CD8-positive, alpha-beta memory T cell (primary cell): ENCODE measurements around the gene TENM4. TPM values are rescaled to one million over a fixed set of nuclear protein-coding genes. Genes with fewer than 3 reads are reported as not detected.

Experiments
- CTCF ChIA-PET: fragments of 350-600 bp; sonication (Branson Sonifier 250); formaldehyde crosslinking; loops from one replicate; lab custom pipeline; 2021; ENCODE audit warnings: antibody characterized with exemption; lab: Charles Lee
- POLR2A ChIA-PET: fragments of 350-600 bp; sonication (Branson Sonifier 250); formaldehyde crosslinking; loops from one replicate; lab custom pipeline; 2021; ENCODE audit warnings: antibody characterized with exemption; lab: Charles Lee
- DNase-seq, 5 donors: peaks; one replicate each; pipeline versions ENCODE4 v3.0.0 to v3.0.0-alpha.2; 2020 to 2022; ENCODE audit warnings: mixed read lengths in 1 of 5
- H3K27ac ChIP-seq: one replicate; pipeline ENCODE4 v1.7.0; 2013; ENCODE audit warnings: low read depth, mild to moderate bottlenecking, low read length, moderate library complexity
- H3K27me3 ChIP-seq: 2 replicates; pipeline ENCODE4 v1.7.0; 2013; ENCODE audit warnings: low read length, mild to moderate bottlenecking; ENCODE audit not compliant: insufficient read depth, poor library complexity, severe bottlenecking
- H3K36me3 ChIP-seq: 2 replicates; pipeline ENCODE4 v1.7.0; 2013; ENCODE audit warnings: mild to moderate bottlenecking, low read length, moderate library complexity; ENCODE audit not compliant: insufficient read depth
- H3K4me1 ChIP-seq: 2 replicates; pipeline ENCODE4 v1.7.0; 2013; ENCODE audit warnings: mild to moderate bottlenecking, low read length, moderate library complexity; ENCODE audit not compliant: insufficient read depth
- H3K4me3 ChIP-seq: 2 replicates; pipeline ENCODE4 v1.7.0; 2013; ENCODE audit warnings: mild to moderate bottlenecking, low read length
- H3K9me3 ChIP-seq: 2 replicates; pipeline ENCODE4 v1.7.0; 2013; ENCODE audit warnings: mild to moderate bottlenecking, low read length
- H3K27ac Mint-ChIP-seq, 8 donors: one replicate each; pipeline ENCODE4 v1.8.0; 2020 to 2021; ENCODE audit warnings: mixed read lengths in 8 of 8, mild to moderate bottlenecking in 6 of 8, inconsistent platforms in 3 of 8, moderate library complexity in 3 of 8
- H3K27me3 Mint-ChIP-seq, 2 donors: one replicate each; pipeline ENCODE4 v1.8.0; 2020 to 2021; ENCODE audit warnings: mixed read lengths in 2 of 2, mild to moderate bottlenecking in 1 of 2, moderate library complexity in 1 of 2
- H3K36me3 Mint-ChIP-seq, 3 donors: one replicate each; pipeline ENCODE4 v1.8.0; 2020 to 2021; ENCODE audit warnings: mixed read lengths in 3 of 3, inconsistent platforms in 1 of 3, mild to moderate bottlenecking in 1 of 3
- H3K4me1 Mint-ChIP-seq, 3 donors: one replicate each; pipeline ENCODE4 v1.8.0; 2020 to 2021; ENCODE audit warnings: mixed read lengths in 3 of 3, inconsistent platforms in 1 of 3, mild to moderate bottlenecking in 1 of 3
- H3K4me3 Mint-ChIP-seq, 7 donors: one replicate each; pipeline ENCODE4 v1.8.0; 2020 to 2021; ENCODE audit warnings: mixed read lengths in 7 of 7, mild to moderate bottlenecking in 6 of 7, moderate library complexity in 4 of 7, inconsistent platforms in 2 of 7
- H3K9me3 Mint-ChIP-seq, 5 donors: one replicate each; pipeline ENCODE4 v1.8.0; 2020 to 2022; ENCODE audit warnings: mixed read lengths in 5 of 5, mild to moderate bottlenecking in 3 of 5, moderate library complexity in 2 of 5, inconsistent platforms in 1 of 5
- polyA plus RNA-seq: library from polyadenylated mRNA; unstranded; fragments of 300-500 nt; fragmentation: Illumina TruSeq; gene quantifications from one replicate; pipeline ENCODE4 v1.2.3, GENCODE V29; 2021
- total RNA-seq, 2 experiments: library from RNA; stranded (reverse); gene quantifications; one replicate each; pipeline ENCODE4 v1.2.3, GENCODE V29; 2021

Gene TENM4
- total and polyA plus RNA-seq, 3 experiments from 2014 or later = not detected

- no peaks in the 10 kb centered on the region for H3K36me3 ChIP-seq
- no peaks in the 10 kb centered on the region for H3K36me3 Mint-ChIP-seq
- POLR2A ChIA-PET = no interaction called here
- CTCF ChIA-PET = no interaction called here
- no peaks in the 10 kb centered on the region for H3K4me1 ChIP-seq
- H3K27me3 Mint-ChIP-seq = peaks cover 4 to 10% of the 10 kb centered on the region in 2 donors
- no peak for DNase-seq
- H3K27ac ChIP-seq = no peak overlapping the region
- no peaks in the 10 kb centered on the region for H3K27me3 ChIP-seq
- H3K4me1 Mint-ChIP-seq = no peaks in the 10 kb centered on the region
- no peak overlapping the region for H3K4me3 Mint-ChIP-seq
- H3K4me3 ChIP-seq = no peak overlapping the region
- H3K9me3 Mint-ChIP-seq = peaks cover 0 to 2% (median 0%) of the 10 kb centered on the region in 5 donors
- H3K27ac Mint-ChIP-seq = no peak overlapping the region
- no peaks in the 10 kb centered on the region for H3K9me3 ChIP-seq
Measured at GRCh38 chr11:78784321-78785061, 656.3 kb downstream of the TENM4 start.

- Histone ChIP-seq H3K4me1 (no peaks in the 10 kb centered on the region), H3K27ac (no peak overlapping the region), H3K36me3 (no peaks in the 10 kb centered on the region), H3K4me3 (no peak overlapping the region), H3K27me3 (no peaks in the 10 kb centered on the region), H3K9me3 (no peaks in the 10 kb centered on the region)
- Mint-ChIP-seq H3K27ac (no peak overlapping the region), H3K4me3 (no peak overlapping the region), H3K9me3 (peaks cover 0 to 2% (median 0%) of the 10 kb centered on the region in 5 donors), H3K27me3 (peaks cover 4 to 10% of the 10 kb centered on the region in 2 donors), H3K4me1 (no peaks in the 10 kb centered on the region), H3K36me3 (no peaks in the 10 kb centered on the region)
- CTCF ChIA-PET = no interaction called here
- POLR2A ChIA-PET = no interaction called here
- no peak for DNase-seq
Measured at GRCh38 chr11:78783846-78784245, 657.0 kb downstream of the TENM4 start.

GRCh38 chr11:78783301-78783700 is 657.5 kb downstream of the TENM4 start:
- Mint-ChIP-seq H3K4me3 (no peak overlapping the region), H3K36me3 (no peaks in the 10 kb centered on the region), H3K27ac (no peak overlapping the region), H3K27me3 (peaks cover 4 to 10% of the 10 kb centered on the region in 2 donors), H3K4me1 (no peaks in the 10 kb centered on the region), H3K9me3 (peaks cover 0 to 2% (median 0%) of the 10 kb centered on the region in 5 donors)
- H3K36me3 ChIP-seq = no peaks in the 10 kb centered on the region
- H3K9me3 ChIP-seq = no peaks in the 10 kb centered on the region
- no peaks in the 10 kb centered on the region for H3K27me3 ChIP-seq
- H3K4me1 ChIP-seq = no peaks in the 10 kb centered on the region
- CTCF ChIA-PET = no interaction called here
- H3K4me3 ChIP-seq = no peak overlapping the region
- DNase-seq = no peak
- POLR2A ChIA-PET = no interaction called here
- H3K27ac ChIP-seq = no peak overlapping the region

- CTCF ChIA-PET = no interaction called here
- H3K27ac ChIP-seq = no peak overlapping the region
- no peaks in the 10 kb centered on the region for H3K4me1 Mint-ChIP-seq
- no peak for DNase-seq
- no peak overlapping the region for H3K4me3 ChIP-seq
- peaks cover 4 to 10% of the 10 kb centered on the region in 2 donors for H3K27me3 Mint-ChIP-seq
- H3K4me3 Mint-ChIP-seq = no peak overlapping the region
- POLR2A ChIA-PET = no interaction called here
- H3K36me3 ChIP-seq = no peaks in the 10 kb centered on the region
- no peaks in the 10 kb centered on the region for H3K36me3 Mint-ChIP-seq
- H3K27ac Mint-ChIP-seq = no peak overlapping the region
- H3K27me3 ChIP-seq = no peaks in the 10 kb centered on the region
- H3K9me3 ChIP-seq = no peaks in the 10 kb centered on the region
- H3K4me1 ChIP-seq = no peaks in the 10 kb centered on the region
- peaks cover 0 to 2% (median 0%) of the 10 kb centered on the region in 5 donors for H3K9me3 Mint-ChIP-seq
Measured at GRCh38 chr11:78782725-78783124, 658.1 kb downstream of the TENM4 start.

GRCh38 chr11:78780889-78781288 is 659.9 kb downstream of the TENM4 start:
- CTCF ChIA-PET = no interaction called here

GRCh38 chr11:78773492-78773891 is 667.3 kb downstream of the TENM4 start:
- H3K4me3 Mint-ChIP-seq = no peak overlapping the region
- no peak for DNase-seq
- no peak overlapping the region for H3K27ac Mint-ChIP-seq
- H3K4me1 Mint-ChIP-seq = no peaks in the 10 kb centered on the region
- no peaks in the 10 kb centered on the region for H3K36me3 ChIP-seq
- ChIA-PET CTCF (no interaction called here), POLR2A (no interaction called here)
- H3K27me3 ChIP-seq = no peaks in the 10 kb centered on the region
- no peak overlapping the region for H3K27ac ChIP-seq
- no peak overlapping the region for H3K4me3 ChIP-seq
- H3K9me3 Mint-ChIP-seq = peaks cover 0 to 2% (median 0%) of the 10 kb centered on the region in 5 donors
- H3K27me3 Mint-ChIP-seq = peaks cover 0 to 7% of the 10 kb centered on the region in 2 donors
- no peaks in the 10 kb centered on the region for H3K36me3 Mint-ChIP-seq
- no peaks in the 10 kb centered on the region for H3K4me1 ChIP-seq
- no peaks in the 10 kb centered on the region for H3K9me3 ChIP-seq

More at GRCh38 chr11:78780889-78781288, 659.9 kb downstream of the TENM4 start:
- H3K4me3 Mint-ChIP-seq = no peak overlapping the region
- Histone ChIP-seq H3K36me3 (no peaks in the 10 kb centered on the region), H3K27ac (no peak overlapping the region), H3K9me3 (no peaks in the 10 kb centered on the region), H3K4me1 (no peaks in the 10 kb centered on the region), H3K27me3 (no peaks in the 10 kb centered on the region), H3K4me3 (no peak overlapping the region)
- no peaks in the 10 kb centered on the region for H3K36me3 Mint-ChIP-seq
- no peaks in the 10 kb centered on the region for H3K4me1 Mint-ChIP-seq
- peaks cover 4 to 8% of the 10 kb centered on the region in 2 donors for H3K27me3 Mint-ChIP-seq
- no peak for DNase-seq
- H3K9me3 Mint-ChIP-seq = no peaks in the 10 kb centered on the region
- POLR2A ChIA-PET = no interaction called here
- H3K27ac Mint-ChIP-seq = no peak overlapping the region

GRCh38 chr11:78773077-78773476 is 667.8 kb downstream of the TENM4 start:
- H3K27me3 ChIP-seq = no peaks in the 10 kb centered on the region
- no peak overlapping the region for H3K4me3 ChIP-seq
- Mint-ChIP-seq H3K4me1 (no peaks in the 10 kb centered on the region), H3K4me3 (no peak overlapping the region), H3K27ac (no peak overlapping the region), H3K36me3 (no peaks in the 10 kb centered on the region), H3K27me3 (peaks cover 0 to 7% of the 10 kb centered on the region in 2 donors), H3K9me3 (peaks cover 0 to 2% (median 0%) of the 10 kb centered on the region in 5 donors)
- H3K27ac ChIP-seq = no peak overlapping the region
- no peaks in the 10 kb centered on the region for H3K9me3 ChIP-seq
- H3K4me1 ChIP-seq = no peaks in the 10 kb centered on the region
- no peak for DNase-seq
- ChIA-PET POLR2A (no interaction called here), CTCF (interaction anchor here (1.0 kb wide), 1 partner anchor 14 kb away, joined by 3 read pairs; no protein-coding TSS in a partner anchor)
- no peaks in the 10 kb centered on the region for H3K36me3 ChIP-seq

GRCh38 chr11:78772186-78772585 is 668.6 kb downstream of the TENM4 start:
- Mint-ChIP-seq H3K36me3 (no peaks in the 10 kb centered on the region), H3K4me1 (no peaks in the 10 kb centered on the region), H3K27ac (no peak overlapping the region), H3K4me3 (no peak overlapping the region), H3K27me3 (peaks cover 0 to 12% of the 10 kb centered on the region in 2 donors), H3K9me3 (peaks cover 0 to 2% (median 0%) of the 10 kb centered on the region in 5 donors)
- CTCF ChIA-PET = interaction anchor here (1.0 kb wide), 1 partner anchor 13 kb away, joined by 3 read pairs; no protein-coding TSS in a partner anchor
- Histone ChIP-seq H3K4me3 (no peak overlapping the region), H3K9me3 (no peaks in the 10 kb centered on the region), H3K27ac (no peak overlapping the region), H3K27me3 (no peaks in the 10 kb centered on the region), H3K36me3 (no peaks in the 10 kb centered on the region), H3K4me1 (no peaks in the 10 kb centered on the region)
- POLR2A ChIA-PET = no interaction called here
- DNase-seq = no peak
